ENCODE results near the gene MNX1.

MNX1 gene

DNA sequence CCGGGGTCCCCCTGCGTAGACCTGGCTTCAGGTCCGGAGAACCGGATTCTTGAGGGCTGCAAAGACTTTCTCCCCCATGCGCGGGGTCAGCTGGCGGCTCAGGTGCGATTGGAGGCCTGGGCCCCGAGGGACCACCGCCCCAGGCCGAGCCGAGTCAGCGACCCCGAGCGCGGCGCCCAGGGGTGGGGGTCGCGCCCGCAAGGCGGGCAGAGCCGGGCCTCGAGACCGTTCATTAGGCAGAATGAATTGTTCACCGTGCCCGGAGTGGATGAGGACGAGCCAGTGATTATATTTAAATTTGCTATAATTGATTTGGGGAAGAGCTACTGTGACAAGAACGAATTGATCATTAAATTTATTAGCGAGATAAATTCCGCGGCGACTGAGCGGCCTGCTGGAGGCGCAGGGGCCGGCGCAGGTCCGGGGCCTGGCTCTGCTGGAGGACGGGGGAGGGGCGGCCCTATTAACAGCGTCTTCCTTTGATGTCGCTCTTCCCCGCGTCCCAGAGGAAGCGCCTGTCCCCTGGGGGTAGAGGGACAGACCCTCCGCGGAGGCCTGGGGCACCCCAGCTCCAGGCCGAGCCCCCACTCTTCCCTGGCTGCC is 7.5 kb downstream of the MNX1 start:
- DNase-seq (ENCODE audit: low read depth in 2 of 2): no peak

DNA sequence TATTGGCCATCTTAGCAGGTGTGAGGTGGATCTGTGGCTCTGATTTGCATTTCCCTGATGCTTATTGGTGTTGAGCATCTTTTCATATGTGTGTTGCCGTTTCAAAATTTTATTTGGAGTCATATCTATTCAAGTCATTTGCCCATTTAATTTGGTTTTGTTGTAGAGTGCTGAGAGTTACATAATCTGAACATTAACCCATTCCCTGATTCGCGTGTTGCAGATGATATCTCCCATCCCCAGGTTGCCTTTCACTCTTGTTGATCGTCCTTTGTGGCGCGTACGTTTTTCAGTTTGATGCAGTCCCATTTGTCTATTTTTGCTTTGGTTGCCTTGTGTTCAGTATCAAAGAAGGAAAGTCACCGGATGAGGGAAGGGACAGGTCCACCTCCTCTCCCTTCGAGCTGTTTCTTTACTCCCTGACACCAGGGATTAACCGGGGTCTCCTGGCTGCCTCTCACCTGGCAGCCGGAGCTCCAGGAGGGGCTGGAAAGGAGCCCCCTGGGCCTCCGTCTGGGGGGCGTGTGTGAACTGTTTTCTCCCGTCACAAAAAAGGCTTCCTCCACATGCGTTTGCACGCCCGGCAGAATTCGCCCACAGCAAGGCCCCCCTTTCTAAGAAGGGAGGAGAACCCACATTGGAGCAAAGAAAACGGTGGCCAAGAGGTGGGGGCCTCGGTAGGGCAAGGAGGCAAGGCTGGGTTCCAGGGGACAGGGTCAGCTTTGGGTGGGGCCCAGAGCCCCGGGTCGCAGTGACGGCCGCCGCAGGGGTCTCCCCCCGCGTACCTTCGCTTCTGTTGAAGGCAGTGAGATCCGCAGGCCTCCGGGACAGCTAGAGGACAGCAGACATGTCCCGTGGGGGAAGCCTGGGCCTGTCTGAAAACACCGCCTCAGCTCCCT is 8.3 kb downstream of the MNX1 start:
- no peak for DNase-seq (ENCODE audit: low read depth in 2 of 2)

DNA sequence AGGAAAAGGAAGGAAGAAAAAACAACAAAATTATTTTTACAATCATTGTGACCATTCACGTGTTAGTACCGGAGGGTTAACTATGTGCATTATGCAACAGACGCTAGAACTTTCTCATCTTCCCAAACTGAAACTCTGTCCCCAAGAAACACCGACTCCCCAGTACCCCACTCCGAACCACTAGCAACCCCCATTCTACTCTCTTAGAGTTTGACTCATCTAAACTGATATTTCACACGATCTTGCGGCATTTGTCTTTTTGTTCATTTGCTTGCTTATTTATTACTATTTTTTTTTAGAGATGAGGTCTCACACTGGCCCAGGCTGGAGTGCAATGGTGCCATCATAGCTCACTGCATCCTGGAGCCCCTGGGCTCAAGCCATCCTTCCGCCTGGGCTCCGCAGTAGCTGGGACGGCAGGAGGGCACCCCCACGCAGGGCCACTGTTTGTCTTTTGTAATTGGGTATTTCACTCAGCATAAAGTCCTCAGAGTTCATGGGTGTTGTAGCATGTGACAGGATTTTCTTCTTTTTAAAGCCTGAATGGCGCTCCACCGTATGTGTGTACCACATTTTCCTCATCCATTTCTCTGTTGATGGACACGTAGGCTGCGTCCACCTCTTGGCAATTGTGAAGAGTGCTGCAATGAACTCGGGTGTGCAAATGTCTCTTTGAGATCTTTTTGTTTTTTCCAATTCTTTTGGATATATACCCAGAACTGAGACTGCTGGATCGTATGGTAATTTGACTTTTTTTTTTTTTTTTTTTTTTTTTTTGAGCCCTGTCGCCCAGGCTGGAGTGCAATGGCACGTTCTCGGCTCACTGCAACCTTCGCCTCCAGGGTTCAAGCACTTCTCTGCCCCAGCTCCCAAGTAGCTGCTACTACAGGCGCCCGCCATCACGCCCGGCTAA is 9.5 kb downstream of the MNX1 start:
- DNase-seq (ENCODE audit: low read depth in 2 of 2): no peak

DNA sequence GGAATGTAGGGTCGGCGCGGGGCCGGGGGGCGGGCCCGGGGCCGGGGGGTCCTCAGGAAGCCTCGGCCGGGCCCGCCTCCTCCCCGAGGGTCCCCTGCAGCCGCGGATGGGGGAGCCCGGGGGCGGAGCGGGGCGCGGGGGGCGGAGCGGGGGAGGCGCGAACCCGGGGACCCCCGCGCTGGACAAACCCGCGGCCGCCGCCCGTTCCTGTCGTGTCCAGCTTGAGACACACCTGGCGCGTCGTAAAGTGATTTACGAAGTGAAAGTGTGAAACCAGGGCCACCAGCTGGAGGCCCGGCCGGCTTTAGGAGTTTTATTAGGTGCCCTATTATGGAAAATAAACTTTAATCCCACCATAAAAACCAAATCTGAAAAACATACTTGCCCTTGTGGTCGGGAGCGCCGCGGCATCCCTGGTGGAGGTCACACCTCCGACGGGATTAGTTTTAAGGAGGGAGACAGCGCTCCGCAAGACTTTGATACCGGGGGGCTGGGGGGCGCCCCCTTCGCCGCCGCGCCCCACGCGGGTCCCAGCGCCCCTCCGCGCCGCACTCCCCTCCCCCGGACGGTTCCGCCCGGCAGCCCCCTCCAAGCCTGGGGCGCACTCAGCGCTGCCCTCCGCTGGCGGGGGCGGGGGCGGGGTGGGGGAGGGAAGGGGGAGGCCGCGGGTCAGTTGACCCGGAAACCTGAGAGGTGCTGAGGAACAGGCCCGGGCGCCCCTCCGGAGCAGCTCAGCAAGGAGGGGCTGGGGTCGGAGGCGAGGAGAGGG is 10.3 kb downstream of the MNX1 start:
- no peak for DNase-seq (ENCODE audit: low read depth in 2 of 2)

DNA sequence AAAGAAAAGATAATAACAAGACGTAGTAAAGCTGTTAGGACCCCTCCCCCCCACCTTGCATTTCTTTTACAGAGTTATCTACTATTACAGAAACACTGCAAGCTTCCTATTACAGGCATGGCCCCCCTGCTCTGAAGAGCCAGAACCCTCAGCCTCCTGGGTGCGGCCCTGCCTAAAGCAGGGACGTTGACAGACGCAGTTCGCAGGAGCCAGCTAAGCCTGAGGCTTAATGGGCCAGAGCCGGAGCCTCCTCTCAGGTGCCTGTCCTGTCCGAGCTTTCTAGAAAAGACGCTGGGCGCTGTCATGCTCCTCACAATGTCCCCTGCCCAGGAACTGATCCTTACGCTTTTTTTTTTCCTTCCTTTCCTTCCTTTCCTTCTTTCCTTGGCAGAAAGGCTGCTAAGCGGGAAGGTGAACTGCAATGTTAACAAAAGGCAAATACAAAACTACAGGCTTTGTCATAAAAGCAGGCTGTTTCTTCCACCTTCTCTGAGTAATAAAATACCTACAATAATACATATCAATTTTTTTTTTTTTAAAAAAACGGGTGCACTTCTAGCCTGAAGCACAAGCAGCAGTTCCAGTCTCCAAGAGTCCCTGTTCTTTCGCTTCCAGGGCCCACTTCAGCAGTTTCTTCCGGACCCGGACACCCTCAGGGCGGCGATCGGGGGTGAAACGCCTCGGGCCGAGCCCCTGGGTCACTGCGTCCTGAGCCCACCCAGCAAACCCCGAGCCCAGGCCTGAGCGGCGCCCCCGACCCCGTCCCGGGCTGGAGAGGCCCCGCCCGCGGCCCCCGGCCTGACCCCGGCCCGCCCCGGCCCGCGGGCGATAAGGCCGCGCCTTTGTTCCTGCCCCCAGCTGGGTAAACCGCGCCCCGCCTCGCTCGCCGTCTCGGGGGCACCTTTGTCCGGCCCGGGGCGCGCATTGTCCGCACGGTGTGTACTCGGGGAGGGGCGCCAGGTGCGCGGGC is 11.2 kb downstream of the MNX1 start:
- no peak for DNase-seq (ENCODE audit: low read depth in 2 of 2)

DNA sequence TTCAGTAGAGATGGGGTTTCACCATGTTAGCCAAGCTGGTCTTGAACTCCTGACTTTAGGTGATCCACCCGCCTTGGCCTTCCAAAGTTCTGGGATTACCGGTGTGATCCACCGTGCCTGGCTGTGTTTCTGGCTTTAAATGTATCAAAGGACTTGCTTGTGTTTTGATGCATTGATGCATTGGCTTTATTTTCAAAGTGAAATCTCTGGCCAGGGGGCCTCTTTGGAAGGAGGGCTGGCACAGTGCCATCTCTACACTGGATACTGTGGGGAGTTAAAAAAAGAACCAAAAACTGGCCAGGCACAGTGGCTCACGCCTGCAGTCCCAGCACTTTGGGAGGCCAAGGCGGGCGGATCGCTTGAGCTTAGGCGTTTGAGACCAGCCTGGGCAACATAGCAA is 16.0 kb downstream of the MNX1 start:
- no peak for DNase-seq (ENCODE audit: low read depth in 2 of 2)

DNA sequence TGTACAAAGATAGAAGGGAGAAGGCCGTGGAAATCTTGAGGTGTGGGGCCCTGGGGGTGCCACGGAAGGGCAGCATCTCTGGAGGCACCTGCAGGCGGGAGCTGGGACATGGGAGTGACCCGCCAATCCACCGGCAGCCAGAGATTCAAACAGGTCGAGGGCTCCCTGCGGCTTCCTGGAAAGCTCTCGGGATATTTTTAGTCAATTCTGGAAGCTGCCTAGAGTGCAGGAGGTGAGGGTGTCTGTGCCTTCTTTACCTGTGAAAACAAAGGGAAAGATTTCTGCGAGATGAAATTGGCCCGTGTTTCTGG is 16.6 kb downstream of the MNX1 start:
- no peak for DNase-seq (ENCODE audit: low read depth in 2 of 2)

DNA sequence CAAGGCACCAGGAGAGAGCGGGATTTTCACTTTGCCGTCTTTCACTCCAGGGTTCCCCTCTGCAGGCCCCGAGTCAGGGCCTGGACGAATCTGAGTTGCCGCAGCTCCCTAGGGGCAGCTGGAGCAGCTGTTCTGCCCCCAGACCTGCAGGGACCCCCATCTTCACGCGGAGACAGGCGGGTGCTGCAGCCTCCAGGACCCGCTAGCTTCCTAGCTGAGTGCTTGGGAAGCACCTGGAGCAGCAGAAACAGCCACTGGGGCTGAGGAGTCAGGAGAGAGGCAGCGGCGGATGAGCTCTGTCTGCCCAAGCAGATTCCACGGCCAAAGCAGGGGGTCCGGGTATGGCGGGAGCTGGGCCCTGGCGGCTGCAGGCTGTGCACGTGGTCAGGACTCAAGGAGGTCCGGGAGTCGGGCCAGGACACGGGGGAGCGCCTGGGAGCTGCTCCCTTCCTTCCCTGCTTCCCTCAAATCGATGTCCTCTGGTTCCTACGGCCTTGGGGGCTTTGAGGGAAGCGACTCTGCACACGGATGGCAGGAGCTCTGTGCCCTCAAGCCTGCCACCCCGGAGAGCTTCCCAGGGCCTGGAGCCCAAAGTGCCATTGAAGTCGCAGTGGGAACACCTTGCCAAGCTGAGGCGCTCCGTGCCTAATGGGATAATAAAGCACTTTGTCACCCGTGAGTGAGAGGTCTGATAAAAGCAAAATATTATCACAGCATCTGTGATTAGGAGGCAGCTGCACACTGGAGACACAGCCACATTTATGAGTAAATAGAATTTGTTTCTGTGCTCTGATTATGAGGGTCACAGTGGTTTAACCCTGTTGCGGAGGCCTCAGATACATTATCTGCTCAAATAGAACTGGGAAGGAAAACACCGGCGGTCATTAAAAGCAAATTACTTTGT is 17.2 kb downstream of the MNX1 start:
- no peak for DNase-seq (ENCODE audit: low read depth in 2 of 2)

DNA sequence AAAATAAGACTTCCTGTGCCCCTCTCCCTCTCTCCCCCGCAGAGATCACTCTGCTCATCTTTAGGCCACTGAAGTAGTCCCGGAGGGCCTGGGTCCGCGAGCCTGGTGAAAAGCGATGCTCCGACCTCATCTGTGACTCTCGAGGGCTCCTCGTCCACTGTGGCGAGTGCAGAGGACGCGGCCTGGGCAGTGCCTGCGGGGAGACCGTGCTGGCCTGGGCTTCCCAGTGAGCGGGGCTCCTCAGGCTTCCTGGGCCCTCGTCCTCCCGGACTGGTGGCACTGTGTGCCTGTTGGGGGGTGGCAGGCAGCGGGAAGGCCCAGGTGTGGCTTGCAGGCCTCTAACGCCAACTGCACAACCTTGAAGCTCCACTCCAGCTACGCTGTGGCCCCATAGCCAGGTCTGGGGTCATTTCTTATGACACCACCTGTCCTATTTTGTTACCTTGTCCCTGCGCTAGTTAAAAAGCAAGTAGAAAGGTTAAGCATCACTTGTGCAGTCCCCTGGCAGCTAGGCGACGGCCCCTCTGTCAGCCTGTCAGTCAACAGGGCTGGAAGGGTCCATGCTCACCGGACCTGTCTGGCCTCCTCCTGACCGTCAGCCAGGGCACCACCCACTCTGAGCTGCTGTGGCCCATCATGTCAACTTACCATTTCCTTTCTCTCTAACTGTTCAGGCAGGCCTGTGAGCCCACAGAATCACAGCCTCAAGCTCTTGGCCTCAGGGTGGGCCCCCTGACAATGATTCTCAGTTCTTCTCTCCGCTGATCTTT is 20.5 kb downstream of the MNX1 start:
- DNase-seq (ENCODE audit: low read depth in 2 of 2): no peak

DNA sequence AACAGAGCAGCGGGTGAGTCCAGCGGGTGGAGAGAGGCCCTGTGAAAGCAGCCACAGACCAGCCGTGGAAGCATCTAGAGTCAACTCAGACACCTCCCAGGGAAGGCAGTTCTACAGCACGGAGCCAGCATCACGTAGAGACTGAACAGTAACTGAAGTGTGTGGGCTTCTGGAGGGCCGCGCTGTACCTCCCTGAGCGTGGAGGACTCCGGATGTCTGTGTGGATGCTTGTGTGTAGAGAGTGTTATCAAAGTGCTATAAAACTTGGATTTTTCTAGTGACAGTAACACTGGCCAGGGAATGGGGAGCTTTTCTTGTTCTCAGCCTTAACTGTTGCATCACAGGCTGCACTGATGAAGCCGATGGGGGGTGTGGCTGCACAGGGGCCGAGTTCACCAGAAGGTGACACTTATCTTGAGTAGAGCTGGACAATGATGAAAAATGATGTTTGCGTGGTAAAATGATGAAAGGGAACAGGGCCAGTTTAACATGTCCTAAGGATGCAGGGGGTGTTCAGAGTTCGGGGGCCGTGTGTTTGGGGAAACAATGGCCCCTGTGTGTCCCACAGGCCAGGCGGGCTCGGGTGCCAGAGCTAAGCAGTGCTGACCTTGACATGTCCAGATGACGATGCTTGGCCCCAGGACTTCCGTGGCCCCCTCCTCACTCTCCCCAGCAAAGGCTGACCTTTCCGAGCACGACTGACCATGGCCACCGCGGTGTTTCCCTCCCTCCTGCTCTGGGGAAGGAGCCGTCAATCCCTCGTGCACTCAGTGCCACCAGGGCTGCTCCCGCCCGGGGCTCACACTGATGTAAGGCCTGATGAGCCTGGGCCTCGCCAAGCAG is 21.9 kb downstream of the MNX1 start:
- no peak for DNase-seq (ENCODE audit: low read depth in 2 of 2)

DNA sequence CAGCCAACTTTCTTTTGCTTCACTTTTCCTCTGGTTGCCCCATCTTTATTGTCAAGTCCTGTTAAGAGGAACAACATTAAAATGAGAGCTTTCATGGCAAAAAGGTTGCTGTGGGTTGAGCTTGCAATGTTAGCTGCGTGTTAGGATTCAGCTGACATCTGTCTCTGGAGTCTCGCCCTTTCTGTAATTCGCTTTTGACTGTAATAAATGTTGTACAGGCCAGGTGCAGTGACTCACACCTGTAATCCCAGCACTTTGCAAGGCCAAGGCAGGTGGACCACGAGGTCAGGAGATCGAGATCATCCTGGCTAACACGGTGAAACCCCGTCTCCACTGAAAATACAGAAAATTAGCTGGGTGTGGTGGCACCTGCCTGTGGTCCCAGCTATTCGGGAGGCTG is 24.1 kb downstream of the MNX1 start:
- no peak for DNase-seq (ENCODE audit: low read depth in 2 of 2)

DNA sequence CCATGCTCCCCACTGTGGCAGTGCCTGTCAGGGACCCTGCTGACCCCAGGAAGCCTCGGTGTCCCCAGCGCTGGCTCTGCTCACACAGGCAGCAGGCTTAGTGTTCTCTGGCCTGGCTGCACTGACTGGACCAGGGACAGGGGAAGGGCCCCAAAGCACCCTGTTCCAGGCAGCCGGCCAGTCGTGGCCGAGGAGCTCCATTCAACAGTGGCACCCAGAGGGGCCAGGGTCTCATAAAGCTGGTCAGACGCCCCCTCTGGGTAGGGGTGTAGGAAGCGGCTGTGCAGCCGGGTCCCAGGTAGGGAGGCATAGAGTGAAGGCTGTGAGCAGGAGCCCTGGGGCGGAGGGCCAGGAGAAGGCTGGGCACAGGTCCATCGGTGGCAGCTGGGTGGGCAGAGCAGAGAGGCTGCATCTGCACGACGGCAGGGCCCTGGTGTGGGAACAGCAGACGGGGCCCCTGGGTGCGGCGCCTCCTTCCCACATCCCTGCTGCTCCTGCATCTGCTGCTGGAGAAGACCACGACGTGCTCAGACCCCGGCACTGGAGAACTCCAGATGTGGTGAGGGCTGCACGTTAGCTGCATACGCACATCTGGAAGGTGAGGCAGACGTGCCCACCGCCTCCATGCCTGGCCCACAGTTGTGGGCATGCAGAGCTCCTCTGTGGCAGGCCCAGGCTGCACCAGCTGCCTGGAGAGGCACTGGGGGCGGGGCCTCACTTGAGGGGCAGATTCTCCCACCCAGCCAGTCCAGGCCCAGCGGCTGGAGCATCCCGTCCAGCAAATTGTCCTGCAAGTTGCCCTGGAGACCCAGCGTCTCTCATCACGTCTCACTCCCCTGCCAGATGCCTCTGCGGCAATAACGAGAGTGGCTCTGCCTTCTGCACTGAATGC is 25.1 kb downstream of the MNX1 start:
- DNase-seq (ENCODE audit: low read depth in 2 of 2): no peak

DNA sequence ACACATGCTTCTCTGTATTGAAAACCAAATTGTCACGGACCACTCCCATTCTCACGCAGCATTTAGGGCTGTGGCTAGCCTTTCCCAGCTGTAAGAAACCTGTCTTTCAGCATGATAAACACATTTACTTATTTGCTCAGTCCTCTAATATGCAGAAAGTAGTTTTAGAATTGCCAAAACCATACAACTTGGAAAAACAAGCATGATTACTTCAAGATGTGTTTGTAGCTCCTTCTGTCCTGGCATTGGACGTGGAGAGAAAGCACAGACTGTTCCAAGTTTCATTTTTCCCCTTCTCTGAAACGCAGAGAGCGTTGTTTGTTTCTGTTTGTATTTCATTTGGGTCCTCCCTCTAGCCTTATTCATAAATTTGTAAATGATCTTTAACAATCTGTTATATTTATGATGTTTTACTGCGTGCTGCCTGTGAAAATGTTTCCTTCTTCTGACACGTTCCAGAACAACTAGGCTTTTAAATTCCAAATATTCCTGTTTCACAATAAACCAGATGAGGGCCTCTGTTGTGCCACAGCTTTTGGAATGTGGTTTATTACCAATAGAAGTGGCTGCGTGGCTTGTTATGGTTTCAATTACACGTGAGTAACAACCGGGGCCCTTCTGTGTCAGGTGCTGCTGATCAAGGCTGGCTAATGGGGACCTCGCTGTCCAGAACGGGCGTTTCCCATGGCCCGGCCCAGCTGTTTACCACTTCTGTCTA is 26.1 kb downstream of the MNX1 start:
- DNase-seq (ENCODE audit: low read depth in 2 of 2): no peak

DNA sequence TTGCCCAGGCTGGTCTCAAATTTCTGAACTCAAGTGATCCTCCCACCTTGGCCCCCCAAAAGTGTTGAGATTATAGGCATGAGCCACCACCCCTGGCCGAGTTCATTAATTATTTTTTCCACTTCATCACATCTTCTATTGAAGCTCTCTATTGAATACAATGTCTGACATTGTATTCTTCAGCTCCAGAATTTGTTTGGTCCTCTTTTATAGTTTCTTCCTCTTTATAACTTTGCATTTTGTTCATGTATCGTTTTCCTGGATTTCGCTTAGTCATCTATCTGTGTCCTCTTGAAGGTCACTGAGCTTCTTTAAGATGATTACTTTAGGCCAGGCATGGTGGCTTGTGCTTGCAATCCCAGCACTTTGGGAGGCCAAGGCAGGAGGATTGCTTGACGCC is 30.8 kb downstream of the MNX1 start:
- no peak for DNase-seq (ENCODE audit: low read depth in 2 of 2)

DNA sequence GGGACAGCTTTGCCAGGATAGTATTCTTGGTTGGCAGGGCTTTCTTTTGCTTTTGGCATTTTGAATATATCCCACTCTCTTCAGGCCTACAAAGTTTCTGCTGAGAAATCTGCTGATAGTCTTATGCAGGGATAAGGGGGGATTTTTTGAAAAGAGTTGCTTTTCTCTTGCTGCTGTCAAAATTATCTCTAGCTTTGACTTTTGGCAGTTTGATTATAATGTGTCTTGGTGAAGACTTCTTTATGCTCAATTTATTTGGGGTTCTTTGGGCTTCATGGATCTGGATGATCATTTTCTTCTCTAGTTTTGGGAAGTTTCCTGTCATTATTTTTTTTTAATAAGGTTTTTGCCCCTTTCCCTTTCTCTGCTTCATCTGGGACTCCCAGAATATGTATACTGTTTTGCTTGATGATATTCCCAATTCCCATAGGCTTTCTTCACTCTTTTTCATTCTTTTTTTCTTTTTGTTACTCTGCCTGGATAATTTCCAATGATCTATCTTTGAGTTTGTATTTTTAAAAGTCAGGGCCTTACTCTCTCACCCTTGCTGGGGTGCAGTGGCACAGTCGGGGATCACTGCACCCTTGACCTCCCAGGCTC is 31.4 kb downstream of the MNX1 start:
- DNase-seq (ENCODE audit: low read depth in 2 of 2): no peak

DNA sequence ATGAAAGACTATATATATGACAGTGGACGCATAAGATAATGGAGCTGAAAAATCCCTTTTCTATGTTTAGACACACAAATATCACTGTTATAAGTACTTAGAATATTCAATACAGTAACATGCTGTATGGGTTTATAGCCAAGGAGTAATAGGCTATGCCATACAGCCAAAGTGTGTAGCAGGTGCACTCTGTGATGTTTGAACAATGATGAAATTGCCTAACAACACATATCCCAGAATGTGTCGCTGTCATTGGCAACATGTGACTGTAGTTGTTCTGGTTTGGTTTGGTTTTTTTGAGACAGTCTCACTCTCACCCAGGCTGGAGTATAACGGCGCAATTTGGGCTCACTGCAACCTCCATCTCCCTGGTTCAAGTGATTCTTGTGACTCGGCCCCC is 34.8 kb downstream of the MNX1 start:
- no peak for DNase-seq (ENCODE audit: low read depth in 2 of 2)
